ENCODE data around the gene NAAA. TPM values are rescaled to one million over a fixed set of nuclear protein-coding genes. Genes with fewer than 3 reads are reported as not detected.

Gene NAAA
- total and polyA plus RNA-seq, 9 of the 15 experiments (the other 6 are each of a cell fraction or from before 2014, with no cell fraction given) = 1.3 to 7.9 (median 5.9) TPM

DNA sequence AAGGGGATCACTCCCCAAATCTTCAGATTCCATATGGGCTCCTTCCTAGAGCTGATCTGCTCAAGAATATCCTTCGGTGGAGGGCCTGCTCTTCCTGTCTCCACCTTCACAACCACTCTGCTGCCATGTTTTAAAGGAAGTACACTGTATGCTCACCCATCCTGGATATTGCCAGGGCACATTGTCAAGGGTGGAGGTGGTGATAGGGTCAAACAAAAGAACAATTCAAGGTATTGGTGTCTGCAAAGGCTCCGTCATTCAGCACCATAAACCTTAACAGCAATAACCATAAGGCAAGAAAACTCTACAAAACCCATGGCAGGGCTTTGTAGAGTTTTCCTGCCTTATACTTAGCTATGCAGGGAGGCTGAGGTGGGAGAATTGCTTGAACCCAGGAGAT lies 18.9 kb downstream of the NAAA start:
- Histone ChIP-seq H4K20me1 (replicated peaks; ENCODE audit: control insufficient read depth, insufficient read depth, low read length) (no peaks in the 10 kb centered on the region), H3K79me2 (ENCODE audit: control insufficient read depth, insufficient read depth, low read length) (no peaks in the 10 kb centered on the region), H3K9ac (ENCODE audit: insufficient read depth in 1 of 2, low read depth in 2 of 2, low read length in 2 of 2) (no peak overlapping the region), H2AFZ (ENCODE audit: low read depth, low read length) (no peak overlapping the region), H3K36me3 (ENCODE audit: control insufficient read depth, insufficient read depth, low read length) (no peaks in the 10 kb centered on the region), H3K4me2 (ENCODE audit: insufficient read depth, low read length) (no peak overlapping the region), H3K27ac (ENCODE audit: extremely low read depth, low read depth, low read length) (no peak overlapping the region), H3K27me3 (ENCODE audit: control insufficient read depth in 2 of 2, insufficient read depth in 2 of 2, low read length in 2 of 2) (no peaks in the 10 kb centered on the region), H3K4me1 (replicated peaks in 1 of 2; ENCODE audit: control insufficient read depth in 2 of 2, insufficient read depth in 2 of 2, low read length in 2 of 2) (no peaks in the 10 kb centered on the region), H3K4me3 (no peak overlapping the region), H3K9me3 (replicated peaks; ENCODE audit: control insufficient read depth, insufficient read depth, low read depth, low read length) (no peaks in the 10 kb centered on the region), H3K9me1 (ENCODE audit: control insufficient read depth, insufficient read depth, low read length) (no peaks in the 10 kb centered on the region)
- WGBS (ENCODE audit: insufficient coverage, low coverage, missing lambda C conversion rate) = 65% methylated on average over 2 of the region's 2 CpGs
- no peak for ATAC-seq
- ChIA-PET POLR2A (no interaction called here), CTCF (ENCODE audit: low intra/inter-chr PET ratio) (no interaction called here)
- in situ Hi-C loops (cut with MboI) (no loop called here), intact Hi-C loops (cut with micrococcal nuclease) (no loop called here)
- TF ChIP-seq SP1 (CRISPR knock-in tag; IDR thresholded peaks at IDR 0.05) = no peak
- no peak for TF ChIP-seq KDM4B (IDR thresholded peaks at IDR 0.05; ENCODE audit: borderline replicate concordance in 2 of 2, low read depth in 1 of 2)
- no peak for TF ChIP-seq RCOR1 (IDR thresholded peaks at IDR 0.05; ENCODE audit: borderline replicate concordance in 1 of 2, low read depth in 2 of 2, low read length in 2 of 2)
- TF ChIP-seq, protein P1, sequence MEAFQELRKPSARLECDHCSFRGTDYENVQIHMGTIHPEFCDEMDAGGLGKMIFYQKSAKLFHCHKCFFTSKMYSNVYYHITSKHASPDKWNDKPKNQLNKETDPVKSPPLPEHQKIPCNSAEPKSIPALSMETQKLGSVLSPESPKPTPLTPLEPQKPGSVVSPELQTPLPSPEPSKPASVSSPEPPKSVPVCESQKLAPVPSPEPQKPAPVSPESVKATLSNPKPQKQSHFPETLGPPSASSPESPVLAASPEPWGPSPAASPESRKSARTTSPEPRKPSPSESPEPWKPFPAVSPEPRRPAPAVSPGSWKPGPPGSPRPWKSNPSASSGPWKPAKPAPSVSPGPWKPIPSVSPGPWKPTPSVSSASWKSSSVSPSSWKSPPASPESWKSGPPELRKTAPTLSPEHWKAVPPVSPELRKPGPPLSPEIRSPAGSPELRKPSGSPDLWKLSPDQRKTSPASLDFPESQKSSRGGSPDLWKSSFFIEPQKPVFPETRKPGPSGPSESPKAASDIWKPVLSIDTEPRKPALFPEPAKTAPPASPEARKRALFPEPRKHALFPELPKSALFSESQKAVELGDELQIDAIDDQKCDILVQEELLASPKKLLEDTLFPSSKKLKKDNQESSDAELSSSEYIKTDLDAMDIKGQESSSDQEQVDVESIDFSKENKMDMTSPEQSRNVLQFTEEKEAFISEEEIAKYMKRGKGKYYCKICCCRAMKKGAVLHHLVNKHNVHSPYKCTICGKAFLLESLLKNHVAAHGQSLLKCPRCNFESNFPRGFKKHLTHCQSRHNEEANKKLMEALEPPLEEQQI (IDR thresholded peaks at IDR 0.05) = no peak
- TF ChIP-seq RBM34 (IDR thresholded peaks at IDR 0.05; ENCODE audit: borderline replicate concordance, insufficient read depth, low read length) = no peak
- no peak for TF ChIP-seq ZNF644 (tag; IDR thresholded peaks at IDR 0.05; ENCODE audit: low read depth)
- FAIRE-seq = no peak
- no TSS peak for BruUV-seq (replicated peaks)
- DNase-seq (ENCODE audit: extremely low read depth in 1 of 4, low spot score in 3 of 4) = no peak

Measured in K562 (cell line).